HEK293 (cell line): ENCODE data around the gene REEP6.

Experiments
- CTCF ChIA-PET: fragments of 350-600 bp; formaldehyde crosslinking; extraction: SDS; loops from one replicate; lab custom pipeline; 2021; ENCODE audit warnings: antibody characterized with exemption; lab: Yijun Ruan, JAX
- POLR2A ChIA-PET: fragments of 300-600 bp; formaldehyde crosslinking; extraction: SDS; loops from one replicate; lab custom pipeline; 2020; ENCODE audit warnings: antibody characterized with exemption, inconsistent platforms; lab: Yijun Ruan, JAX
- H3K27ac ChIP-seq: fragments of 200-500 bp; sonication (Bioruptor generic); 2 replicates; pipeline ENCODE4 v1.5.1; 2014; ENCODE audit warnings: low read depth, low read length, control low read depth, inconsistent platforms; ENCODE audit errors: extremely low read depth
- H3K36me3 ChIP-seq, 2 experiments: fragments of 200-500 bp in 1 of 2; sonication (Bioruptor generic) in 1 of 2; 1 replicate in 1 of 2; 2 replicates in 1 of 2; pipeline ENCODE4 v1.5.1; 2014 to 2017; ENCODE audit warnings: inconsistent platforms in 2 of 2, low read length in 2 of 2; ENCODE audit not compliant: control insufficient read depth in 2 of 2, insufficient read depth in 1 of 2
- H3K4me1 ChIP-seq: fragments of 200-500 bp; sonication (Bioruptor generic); 2 replicates; pipeline ENCODE4 v1.5.1; 2014; ENCODE audit warnings: mild to moderate bottlenecking, low read length, inconsistent platforms; ENCODE audit not compliant: control insufficient read depth, insufficient read depth
- H3K4me3 ChIP-seq: 2 replicates; pipeline ENCODE4 v1.5.1; 2011; ENCODE audit warnings: low read depth, mild to moderate bottlenecking, control low read depth, low read length, moderate library complexity
- H3K9me3 ChIP-seq: fragments of 200-500 bp; sonication (Bioruptor generic); 2 replicates; pipeline ENCODE4 v1.5.1; 2014; ENCODE audit warnings: low read depth, low read length, inconsistent platforms; ENCODE audit not compliant: control insufficient read depth, insufficient read depth
- EGR2 ChIP-seq: fragments of 450-650 bp; formaldehyde crosslinking; IDR thresholded peaks from 2 replicates; pipeline ENCODE4 v1.5.1; 2016; ENCODE audit warnings: low read depth, missing biosample characterization, missing genetic modification characterization
- GLIS2 ChIP-seq: fragments of 450-650 bp; formaldehyde crosslinking; IDR thresholded peaks from 2 replicates; pipeline ENCODE4 v1.5.1; 2016; ENCODE audit warnings: missing biosample characterization, missing genetic modification characterization
- HOXC10 ChIP-seq: sonication (generic); formaldehyde crosslinking; IDR thresholded peaks from 2 replicates; pipeline ENCODE4 v1.8.1; 2023; ENCODE audit warnings: mild to moderate bottlenecking, missing genetic modification reagents
- KLF9 ChIP-seq: fragments of 450-650 bp; formaldehyde crosslinking; IDR thresholded peaks from 2 replicates; pipeline ENCODE4 v1.5.1; 2016; ENCODE audit warnings: missing biosample characterization, missing genetic modification characterization, low read depth
- SP2 ChIP-seq: fragments of 450-650 bp; formaldehyde crosslinking; IDR thresholded peaks from 2 replicates; pipeline ENCODE4 v1.5.1; 2016; ENCODE audit warnings: missing biosample characterization, missing genetic modification characterization
- SP3 ChIP-seq: fragments of 450-650 bp; formaldehyde crosslinking; IDR thresholded peaks from 2 replicates; pipeline ENCODE4 v1.5.1; 2016; ENCODE audit warnings: missing biosample characterization, missing genetic modification characterization
- SP7 ChIP-seq: fragments of 450-650 bp; formaldehyde crosslinking; IDR thresholded peaks from 2 replicates; pipeline ENCODE4 v1.5.1; 2016; ENCODE audit warnings: missing biosample characterization, missing genetic modification characterization
- TRIM28 ChIP-seq: IDR thresholded peaks from 2 replicates; pipeline ENCODE4 v1.6.1; 2011; ENCODE audit warnings: low read length, control low read depth, borderline replicate concordance
- ZBTB17 ChIP-seq: fragments of 450-650 bp; formaldehyde crosslinking; IDR thresholded peaks from 2 replicates; pipeline ENCODE4 v1.5.1; 2016; ENCODE audit warnings: missing biosample characterization, missing genetic modification characterization
- ZBTB20 ChIP-seq: fragments of 450-650 bp; formaldehyde crosslinking; IDR thresholded peaks from 2 replicates; pipeline ENCODE4 v1.5.1; 2016; ENCODE audit warnings: missing biosample characterization, missing genetic modification characterization
- ZBTB48 ChIP-seq: fragments of 450-650 bp; formaldehyde crosslinking; IDR thresholded peaks from 2 replicates; pipeline ENCODE4 v1.5.1; 2016; ENCODE audit warnings: missing biosample characterization, missing genetic modification characterization
- ZNF19 ChIP-seq: fragments of 450-650 bp; formaldehyde crosslinking; IDR thresholded peaks from 2 replicates; pipeline ENCODE4; 2016; ENCODE audit warnings: missing biosample characterization, missing genetic modification characterization, low read depth
- ZNF24 ChIP-seq: fragments of 450-650 bp; formaldehyde crosslinking; IDR thresholded peaks from 2 replicates; pipeline ENCODE4 v1.5.1; 2016; ENCODE audit warnings: missing biosample characterization, missing genetic modification characterization
- ZNF335 ChIP-seq: fragments of 450-650 bp; formaldehyde crosslinking; conservative IDR thresholded peaks from 2 replicates; pipeline ENCODE4 v1.5.1; 2016; ENCODE audit warnings: missing biosample characterization, missing genetic modification characterization
- ZNF501 ChIP-seq: fragments of 450-650 bp; formaldehyde crosslinking; IDR thresholded peaks from 2 replicates; pipeline ENCODE4 v1.5.1; 2016; ENCODE audit warnings: missing biosample characterization, missing genetic modification characterization
- ZNF529 ChIP-seq: fragments of 450-650 bp; formaldehyde crosslinking; IDR thresholded peaks from 2 replicates; pipeline ENCODE4 v1.5.1; 2017; ENCODE audit warnings: missing genetic modification characterization, missing biosample characterization; ENCODE audit not compliant: insufficient replicate concordance
- ZNF585B ChIP-seq: fragments of 450-650 bp; formaldehyde crosslinking; IDR thresholded peaks from 2 replicates; pipeline ENCODE4 v1.5.1; 2016; ENCODE audit warnings: missing biosample characterization, missing genetic modification characterization
- ZNF600 ChIP-seq: fragments of 450-650 bp; formaldehyde crosslinking; IDR thresholded peaks from 2 replicates; pipeline ENCODE4 v1.5.1; 2016; ENCODE audit warnings: missing biosample characterization, missing genetic modification characterization
- ZNF623 ChIP-seq: fragments of 450-650 bp; formaldehyde crosslinking; IDR thresholded peaks from 2 replicates; pipeline ENCODE4 v1.5.1; 2016; ENCODE audit warnings: missing biosample characterization, missing genetic modification characterization
- TF ChIP-seq, protein P1 (sequence below): fragments of 450-650 bp; formaldehyde crosslinking; IDR thresholded peaks from 2 replicates; pipeline ENCODE4 v1.5.1; 2016; ENCODE audit warnings: missing biosample characterization, missing genetic modification characterization
- TF ChIP-seq, protein P2 (sequence below): fragments of 450-650 bp; formaldehyde crosslinking; IDR thresholded peaks from 2 replicates; pipeline ENCODE4 v1.5.1; 2016; ENCODE audit warnings: missing biosample characterization, missing genetic modification characterization
- TF ChIP-seq, protein P3 (sequence below): fragments of 450-650 bp; formaldehyde crosslinking; IDR thresholded peaks from 2 replicates; pipeline ENCODE4 v1.5.1; 2016; ENCODE audit warnings: missing biosample characterization, missing genetic modification characterization, low read depth
- TF ChIP-seq, protein P4 (sequence below): fragments of 450-650 bp; formaldehyde crosslinking; IDR thresholded peaks from 2 replicates; pipeline ENCODE4 v1.5.1; 2016; ENCODE audit warnings: missing biosample characterization, missing genetic modification characterization
- TF ChIP-seq, protein P5 (sequence below): fragments of 450-650 bp; formaldehyde crosslinking; IDR thresholded peaks from 2 replicates; pipeline ENCODE4 v1.5.1; 2016; ENCODE audit warnings: missing biosample characterization, missing genetic modification characterization
- TF ChIP-seq, protein P6 (sequence below): fragments of 450-650 bp; formaldehyde crosslinking; optimal IDR thresholded peaks from 2 replicates; pipeline ENCODE3; 2016; ENCODE audit warnings: missing biosample characterization, mild to moderate bottlenecking, missing genetic modification characterization

The REEP6 gene

DNA sequence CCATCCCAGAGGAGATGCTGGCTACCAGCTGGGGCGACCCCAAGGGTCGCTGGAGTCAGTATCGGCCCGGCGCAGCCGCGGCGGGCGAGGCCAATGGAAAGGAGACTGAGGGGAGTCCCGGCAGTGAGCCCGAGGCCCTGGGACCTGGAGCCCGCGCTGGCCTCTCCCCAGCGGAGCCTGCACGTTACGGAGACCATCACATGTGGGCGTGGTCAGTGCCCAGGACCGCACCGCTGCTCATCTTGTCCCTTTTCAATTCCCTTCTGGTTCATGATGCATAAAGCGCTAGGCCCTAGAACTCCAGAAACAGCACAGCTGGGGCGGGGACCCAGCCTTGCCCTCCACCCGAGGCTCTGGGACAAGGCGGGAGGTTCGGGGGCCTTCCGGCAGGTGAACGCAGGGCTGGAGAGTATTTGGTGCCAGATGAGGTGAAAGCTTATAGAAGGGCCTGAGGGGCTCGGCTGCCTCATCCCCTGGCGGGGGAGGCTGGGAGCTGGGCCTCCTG lies 19.9 kb upstream of the REEP6 start:
- peak overlapping the region; percentile 28 for H3K4me3 ChIP-seq
- no peak overlapping the region; the same call in 1 of the 2 replicates for H3K27ac ChIP-seq
- ChIA-PET POLR2A (interaction anchor here (0.9 to 2.2 kb wide), 6 partner anchors 12 to 94 kb away, joined by 3 to 6 read pairs (median 4); no protein-coding TSS in a partner anchor), CTCF (interaction anchor here (0.9 to 1.1 kb wide), 2 partner anchors 191 to 205 kb away, joined by 3 to 4 read pairs; no protein-coding TSS in a partner anchor)
- H3K4me1 ChIP-seq: peaks cover 12% of the 10 kb centered on the region
- no peaks in the 10 kb centered on the region for H3K9me3 ChIP-seq
- peaks cover 0 to 16% of the 10 kb centered on the region in 2 experiments; a peak in 2 of 3 replicates for H3K36me3 ChIP-seq
- TF ChIP-seq HOXC10 (CRISPR knock-in tag): no peak
- TF ChIP-seq KLF9 (tag by site-specific recombination): peak; percentile 89
- TF ChIP-seq, protein P1, sequence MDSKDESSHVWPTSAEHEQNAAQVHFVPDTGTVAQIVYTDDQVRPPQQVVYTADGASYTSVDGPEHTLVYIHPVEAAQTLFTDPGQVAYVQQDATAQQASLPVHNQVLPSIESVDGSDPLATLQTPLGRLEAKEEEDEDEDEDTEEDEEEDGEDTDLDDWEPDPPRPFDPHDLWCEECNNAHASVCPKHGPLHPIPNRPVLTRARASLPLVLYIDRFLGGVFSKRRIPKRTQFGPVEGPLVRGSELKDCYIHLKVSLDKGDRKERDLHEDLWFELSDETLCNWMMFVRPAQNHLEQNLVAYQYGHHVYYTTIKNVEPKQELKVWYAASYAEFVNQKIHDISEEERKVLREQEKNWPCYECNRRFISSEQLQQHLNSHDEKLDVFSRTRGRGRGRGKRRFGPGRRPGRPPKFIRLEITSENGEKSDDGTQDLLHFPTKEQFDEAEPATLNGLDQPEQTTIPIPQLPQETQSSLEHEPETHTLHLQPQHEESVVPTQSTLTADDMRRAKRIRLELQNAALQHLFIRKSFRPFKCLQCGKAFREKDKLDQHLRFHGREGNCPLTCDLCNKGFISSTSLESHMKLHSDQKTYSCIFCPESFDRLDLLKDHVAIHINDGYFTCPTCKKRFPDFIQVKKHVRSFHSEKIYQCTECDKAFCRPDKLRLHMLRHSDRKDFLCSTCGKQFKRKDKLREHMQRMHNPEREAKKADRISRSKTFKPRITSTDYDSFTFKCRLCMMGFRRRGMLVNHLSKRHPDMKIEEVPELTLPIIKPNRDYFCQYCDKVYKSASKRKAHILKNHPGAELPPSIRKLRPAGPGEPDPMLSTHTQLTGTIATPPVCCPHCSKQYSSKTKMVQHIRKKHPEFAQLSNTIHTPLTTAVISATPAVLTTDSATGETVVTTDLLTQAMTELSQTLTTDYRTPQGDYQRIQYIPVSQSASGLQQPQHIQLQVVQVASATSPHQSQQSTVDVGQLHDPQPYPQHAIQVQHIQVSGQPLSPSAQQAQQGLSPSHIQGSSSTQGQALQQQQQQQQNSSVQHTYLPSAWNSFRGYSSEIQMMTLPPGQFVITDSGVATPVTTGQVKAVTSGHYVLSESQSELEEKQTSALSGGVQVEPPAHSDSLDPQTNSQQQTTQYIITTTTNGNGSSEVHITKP (tag by site-specific recombination): peak; percentile 99
- TF ChIP-seq, protein P2, sequence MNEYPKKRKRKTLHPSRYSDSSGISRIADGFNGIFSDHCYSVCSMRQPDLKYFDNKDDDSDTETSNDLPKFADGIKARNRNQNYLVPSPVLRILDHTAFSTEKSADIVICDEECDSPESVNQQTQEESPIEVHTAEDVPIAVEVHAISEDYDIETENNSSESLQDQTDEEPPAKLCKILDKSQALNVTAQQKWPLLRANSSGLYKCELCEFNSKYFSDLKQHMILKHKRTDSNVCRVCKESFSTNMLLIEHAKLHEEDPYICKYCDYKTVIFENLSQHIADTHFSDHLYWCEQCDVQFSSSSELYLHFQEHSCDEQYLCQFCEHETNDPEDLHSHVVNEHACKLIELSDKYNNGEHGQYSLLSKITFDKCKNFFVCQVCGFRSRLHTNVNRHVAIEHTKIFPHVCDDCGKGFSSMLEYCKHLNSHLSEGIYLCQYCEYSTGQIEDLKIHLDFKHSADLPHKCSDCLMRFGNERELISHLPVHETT: 0 out of 2 replicates have a peak, but pooled peaks have one; percentile 0
- TF ChIP-seq ZBTB17 (tag by site-specific recombination): peak; percentile 46
- peak; percentile 1; the same call in 1 of the 2 replicates for TF ChIP-seq SP2 (tag by site-specific recombination)
- peak; percentile 94 for TF ChIP-seq ZBTB20 (tag by site-specific recombination)
- TF ChIP-seq ZNF600: peak; percentile 75
- TF ChIP-seq ZNF529 (tag by site-specific recombination): no peak
- no peak for TF ChIP-seq TRIM28
- TF ChIP-seq ZNF24 (tag by site-specific recombination): 0 out of 2 replicates have a peak, but pooled peaks have one; percentile 34
- TF ChIP-seq SP7: no peak
- TF ChIP-seq, protein P3, sequence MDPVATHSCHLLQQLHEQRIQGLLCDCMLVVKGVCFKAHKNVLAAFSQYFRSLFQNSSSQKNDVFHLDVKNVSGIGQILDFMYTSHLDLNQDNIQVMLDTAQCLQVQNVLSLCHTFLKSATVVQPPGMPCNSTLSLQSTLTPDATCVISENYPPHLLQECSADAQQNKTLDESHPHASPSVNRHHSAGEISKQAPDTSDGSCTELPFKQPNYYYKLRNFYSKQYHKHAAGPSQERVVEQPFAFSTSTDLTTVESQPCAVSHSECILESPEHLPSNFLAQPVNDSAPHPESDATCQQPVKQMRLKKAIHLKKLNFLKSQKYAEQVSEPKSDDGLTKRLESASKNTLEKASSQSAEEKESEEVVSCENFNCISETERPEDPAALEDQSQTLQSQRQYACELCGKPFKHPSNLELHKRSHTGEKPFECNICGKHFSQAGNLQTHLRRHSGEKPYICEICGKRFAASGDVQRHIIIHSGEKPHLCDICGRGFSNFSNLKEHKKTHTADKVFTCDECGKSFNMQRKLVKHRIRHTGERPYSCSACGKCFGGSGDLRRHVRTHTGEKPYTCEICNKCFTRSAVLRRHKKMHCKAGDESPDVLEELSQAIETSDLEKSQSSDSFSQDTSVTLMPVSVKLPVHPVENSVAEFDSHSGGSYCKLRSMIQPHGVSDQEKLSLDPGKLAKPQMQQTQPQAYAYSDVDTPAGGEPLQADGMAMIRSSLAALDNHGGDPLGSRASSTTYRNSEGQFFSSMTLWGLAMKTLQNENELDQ: no peak
- no peak for TF ChIP-seq EGR2 (tag by site-specific recombination)
- TF ChIP-seq, protein P4, sequence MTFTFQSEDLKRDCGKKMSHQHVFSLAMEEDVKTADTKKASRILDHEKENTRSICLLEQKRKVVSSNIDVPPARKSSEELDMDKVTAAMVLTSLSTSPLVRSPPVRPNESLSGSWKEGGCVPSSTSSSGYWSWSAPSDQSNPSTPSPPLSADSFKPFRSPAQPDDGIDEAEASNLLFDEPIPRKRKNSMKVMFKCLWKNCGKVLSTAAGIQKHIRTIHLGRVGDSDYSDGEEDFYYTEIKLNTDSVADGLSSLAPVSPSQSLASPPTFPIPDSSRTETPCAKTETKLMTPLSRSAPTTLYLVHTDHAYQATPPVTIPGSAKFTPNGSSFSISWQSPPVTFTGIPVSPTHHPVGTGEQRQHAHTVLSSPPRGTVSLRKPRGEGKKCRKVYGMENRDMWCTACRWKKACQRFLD (tag by site-specific recombination): no peak
- TF ChIP-seq ZNF19 (tag by site-specific recombination): no peak
- TF ChIP-seq ZBTB48 (tag by site-specific recombination): 0 out of 2 replicates have a peak, but pooled peaks have one; percentile 49
- TF ChIP-seq ZNF501 (tag by site-specific recombination): no peak
- TF ChIP-seq ZNF623 (tag by site-specific recombination): no peak
- TF ChIP-seq GLIS2 (tag by site-specific recombination): 0 out of 2 replicates have a peak, but pooled peaks have one; percentile 5
- TF ChIP-seq, protein P5, sequence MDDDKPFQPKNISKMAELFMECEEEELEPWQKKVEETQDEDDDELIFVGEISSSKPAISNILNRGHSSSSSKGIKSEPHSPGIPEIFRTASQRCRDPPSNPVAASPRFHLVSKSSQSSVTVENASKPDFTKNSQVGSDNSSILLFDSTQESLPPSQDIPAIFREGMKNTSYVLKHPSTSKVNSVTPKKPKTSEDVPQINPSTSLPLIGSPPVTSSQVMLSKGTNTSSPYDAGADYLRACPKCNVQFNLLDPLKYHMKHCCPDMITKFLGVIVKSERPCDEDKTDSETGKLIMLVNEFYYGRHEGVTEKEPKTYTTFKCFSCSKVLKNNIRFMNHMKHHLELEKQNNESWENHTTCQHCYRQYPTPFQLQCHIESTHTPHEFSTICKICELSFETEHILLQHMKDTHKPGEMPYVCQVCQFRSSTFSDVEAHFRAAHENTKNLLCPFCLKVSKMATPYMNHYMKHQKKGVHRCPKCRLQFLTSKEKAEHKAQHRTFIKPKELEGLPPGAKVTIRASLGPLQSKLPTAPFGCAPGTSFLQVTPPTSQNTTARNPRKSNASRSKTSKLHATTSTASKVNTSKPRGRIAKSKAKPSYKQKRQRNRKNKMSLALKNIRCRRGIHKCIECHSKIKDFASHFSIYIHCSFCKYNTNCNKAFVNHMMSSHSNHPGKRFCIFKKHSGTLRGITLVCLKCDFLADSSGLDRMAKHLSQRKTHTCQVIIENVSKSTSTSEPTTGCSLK (tag by site-specific recombination): no peak
- peak; percentile 47; the same call in 1 of the 2 replicates for TF ChIP-seq SP3 (tag by site-specific recombination)
- peak; percentile 93 for TF ChIP-seq ZNF335 (tag by site-specific recombination)
- TF ChIP-seq, protein P6, sequence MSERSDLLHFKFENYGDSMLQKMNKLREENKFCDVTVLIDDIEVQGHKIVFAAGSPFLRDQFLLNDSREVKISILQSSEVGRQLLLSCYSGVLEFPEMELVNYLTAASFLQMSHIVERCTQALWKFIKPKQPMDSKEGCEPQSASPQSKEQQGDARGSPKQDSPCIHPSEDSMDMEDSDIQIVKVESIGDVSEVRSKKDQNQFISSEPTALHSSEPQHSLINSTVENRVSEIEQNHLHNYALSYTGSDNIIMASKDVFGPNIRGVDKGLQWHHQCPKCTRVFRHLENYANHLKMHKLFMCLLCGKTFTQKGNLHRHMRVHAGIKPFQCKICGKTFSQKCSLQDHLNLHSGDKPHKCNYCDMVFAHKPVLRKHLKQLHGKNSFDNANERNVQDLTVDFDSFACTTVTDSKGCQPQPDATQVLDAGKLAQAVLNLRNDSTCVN (tag by site-specific recombination): peak; percentile 31
- TF ChIP-seq ZNF585B (tag by site-specific recombination): no peak
